NCI-H146 (cell line): ENCODE data around the gene ITM2C.

Source experiments
- DNase-seq: peaks from one replicate; lab custom pipeline; 2025; lab: John Stamatoyannopoulos, UW

The ITM2C gene

GRCh38 chr2:230893338-230893737 lies 28.6 kb downstream of the ITM2C start:
- DNase-seq, result no peak

GRCh38 chr2:230893841-230894781 lies 29.4 kb downstream of the ITM2C start:
- DNase-seq, result no peak

- no peak for DNase-seq
Measured at GRCh38 chr2:230895536-230896345, 31.0 kb downstream of the ITM2C start.

- DNase-seq, result no peak
Measured at GRCh38 chr2:230896346-230897115, 31.8 kb downstream of the ITM2C start.

GRCh38 chr2:230898016-230898712 lies 33.4 kb downstream of the ITM2C start:
- DNase-seq, result no peak

- DNase-seq, result no peak
Measured at GRCh38 chr2:230898713-230899091, 34.0 kb downstream of the ITM2C start.

- no peak for DNase-seq
Measured at GRCh38 chr2:230899287-230899686, 34.5 kb downstream of the ITM2C start.

- no peak for DNase-seq
Measured at GRCh38 chr2:230899786-230900185, 35.0 kb downstream of the ITM2C start.

GRCh38 chr2:230900336-230900995 lies 35.7 kb downstream of the ITM2C start:
- DNase-seq, result no peak

- no peak for DNase-seq
Measured at GRCh38 chr2:230901006-230901405, 36.3 kb downstream of the ITM2C start.

- DNase-seq, result peak; percentile 3
Measured at GRCh38 chr2:230902180-230902899, 37.6 kb downstream of the ITM2C start.

GRCh38 chr2:230903231-230904150 lies 38.7 kb downstream of the ITM2C start:
- DNase-seq, result no peak

GRCh38 chr2:230904856-230905447 lies 40.2 kb downstream of the ITM2C start:
- DNase-seq, result no peak

- no peak for DNase-seq
Measured at GRCh38 chr2:230905448-230906421, 41.0 kb downstream of the ITM2C start.

GRCh38 chr2:230906471-230907230 lies 41.9 kb downstream of the ITM2C start:
- no peak for DNase-seq

GRCh38 chr2:230907361-230908091 lies 42.8 kb downstream of the ITM2C start:
- DNase-seq, result no peak
